Stimulated activated CD8-positive, alpha-beta memory T cell treated with anti-CD3 and anti-CD28 coated beads, Interleukin-4, amount 100 ng/mL, for 1 hour (primary cell): ENCODE measurements around the gene BMP8A.
A peak's percentile ranks its signal among the peaks of the same experiment; 100 is the strongest.
"Not testable (repeated sequence)": the region's sequence is repeated elsewhere in the genome, so short reads cannot be mapped to it uniquely, and the experiment has no call there.

ENCODE experiments used
- DNase-seq, 2 donors: peaks; one replicate each; pipeline ENCODE4 v3.0.0-alpha.2; 2020; ENCODE audit warnings: low read depth in 2 of 2, low spot score in 1 of 2

Gene BMP8A

DNA sequence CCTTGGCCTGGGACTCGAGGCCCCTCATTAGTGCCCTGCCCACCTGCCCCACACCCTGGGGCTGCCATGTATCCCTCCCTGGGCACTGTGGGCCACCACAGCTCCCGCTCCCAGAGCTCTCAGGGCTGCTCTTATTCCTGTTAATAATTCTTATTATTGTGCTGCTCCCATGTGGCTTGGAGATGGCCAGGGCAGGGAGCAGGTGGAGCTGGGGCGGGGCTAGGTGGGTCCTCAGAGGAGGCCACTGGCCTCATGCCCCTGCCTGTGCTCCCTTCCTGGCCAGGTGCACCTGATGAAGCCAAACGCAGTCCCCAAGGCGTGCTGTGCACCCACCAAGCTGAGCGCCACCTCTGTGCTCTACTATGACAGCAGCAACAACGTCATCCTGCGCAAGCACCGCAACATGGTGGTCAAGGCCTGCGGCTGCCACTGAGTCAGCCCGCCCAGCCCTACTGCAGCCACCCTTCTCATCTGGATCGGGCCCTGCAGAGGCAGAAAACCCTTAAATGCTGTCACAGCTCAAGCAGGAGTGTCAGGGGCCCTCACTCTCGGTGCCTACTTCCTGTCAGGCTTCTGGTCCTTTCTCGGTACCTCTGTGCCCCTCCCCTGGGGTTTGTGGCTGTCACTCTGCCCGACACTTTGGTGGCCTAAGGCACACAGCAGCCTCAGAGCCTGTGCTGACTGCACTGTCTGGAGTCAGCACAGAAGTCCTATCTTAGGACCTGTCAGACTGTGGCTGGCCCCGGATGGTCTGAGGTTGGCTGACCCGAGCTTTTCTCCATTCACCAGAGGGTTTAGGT lies 34.1 kb downstream of the BMP8A start:
- DNase-seq, result no peak

DNA sequence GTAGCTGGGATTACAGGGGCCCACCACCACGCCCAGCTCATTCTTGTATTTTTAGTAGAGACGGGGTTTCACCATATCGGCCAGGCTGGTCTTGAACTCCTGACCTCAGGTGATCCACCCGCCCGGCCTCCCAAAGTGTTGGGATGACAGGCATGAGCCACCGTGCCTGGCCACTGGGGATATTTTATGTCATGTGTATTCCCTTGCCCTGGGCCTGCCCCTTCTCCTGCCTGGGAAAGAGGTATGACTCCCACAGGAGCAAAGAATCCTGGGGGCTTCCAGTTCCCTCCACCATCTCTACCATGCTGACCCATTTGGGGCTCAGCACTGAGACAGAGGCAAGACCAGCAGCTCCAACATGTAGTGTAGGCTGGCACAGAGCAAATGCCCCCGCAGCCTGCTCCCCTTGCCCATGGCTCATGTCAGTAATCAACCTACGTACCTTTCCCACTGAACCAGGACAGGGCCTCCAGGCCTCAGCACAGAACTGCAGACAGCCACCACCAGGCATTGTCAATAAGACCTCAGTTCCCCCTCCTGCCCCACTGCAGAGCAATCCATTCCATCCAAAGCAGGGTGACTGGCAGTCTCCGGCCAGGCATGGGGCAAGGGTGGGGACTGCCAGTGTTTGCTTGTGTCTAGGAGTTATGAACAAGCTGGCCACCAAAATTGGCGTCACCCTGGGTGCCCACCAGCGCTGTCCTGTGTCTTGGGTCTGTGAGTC lies 35.2 kb downstream of the BMP8A start:
- DNase-seq, result no peak

GRCh38 chr1:39527190-39527579 lies 35.7 kb downstream of the BMP8A start:
- DNase-seq, result not testable (repeated sequence)

DNA sequence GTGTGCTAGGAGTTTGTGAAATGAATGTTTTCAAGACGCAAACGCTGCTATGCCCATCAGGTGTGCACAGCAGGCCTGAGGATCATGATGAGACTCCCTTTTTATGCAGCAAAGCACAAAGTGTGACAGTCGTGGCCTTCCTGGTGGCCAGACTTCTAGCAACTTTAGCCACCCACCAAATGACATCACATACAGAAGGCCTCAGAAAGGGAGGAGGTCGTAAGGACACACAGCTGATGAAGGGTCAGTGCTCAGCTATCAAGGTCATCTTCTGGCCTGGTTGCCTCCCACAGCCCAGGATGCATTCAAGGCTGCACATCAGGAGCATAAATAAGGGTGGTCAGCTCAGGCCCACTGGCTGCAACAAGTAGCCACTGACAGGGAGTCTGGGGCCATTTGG lies 36.6 kb downstream of the BMP8A start:
- DNase-seq, result no peak

- DNase-seq, result no peak
Observed at GRCh38 chr1:39529901-39530535, 38.6 kb downstream of the BMP8A start.

DNA sequence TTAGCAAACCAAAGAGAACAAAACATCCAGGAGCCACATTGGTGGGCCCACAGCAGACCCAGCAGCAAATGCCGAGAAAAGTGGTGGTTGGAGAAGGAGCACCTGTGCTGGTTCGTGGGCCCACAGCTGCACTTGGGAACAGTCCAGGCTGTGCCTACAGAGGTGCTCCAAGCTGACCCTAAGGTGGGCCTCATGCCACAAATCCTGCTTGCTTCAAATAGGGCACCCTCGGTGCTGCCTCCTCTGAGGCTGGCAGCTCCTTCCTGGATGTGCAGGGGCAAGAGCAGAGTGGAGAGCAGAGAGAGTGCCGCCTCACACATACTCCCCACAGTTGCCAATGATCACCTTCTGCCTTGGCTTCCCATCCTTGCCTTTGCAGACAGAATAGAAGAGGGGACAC lies 40.1 kb downstream of the BMP8A start:
- DNase-seq, result no peak

DNA sequence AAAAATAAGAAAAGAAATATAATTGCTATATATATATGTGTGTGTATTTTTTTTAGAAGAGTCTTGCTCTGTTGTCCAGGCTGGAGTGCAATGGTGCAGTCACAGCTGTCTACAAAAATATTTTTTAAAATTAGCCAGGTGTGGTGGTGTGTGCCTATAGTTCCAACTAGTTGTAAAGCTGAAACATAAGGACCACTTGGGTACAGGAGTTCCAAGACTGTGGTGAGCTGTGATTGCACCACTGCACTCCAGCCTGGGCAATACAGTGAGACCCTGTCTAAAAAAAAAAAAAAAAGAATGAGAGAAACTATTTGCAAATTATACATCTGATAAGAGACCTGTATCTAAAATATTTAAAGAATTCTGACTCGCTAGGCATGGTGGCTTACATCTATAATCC lies 42.0 kb downstream of the BMP8A start:
- no peak for DNase-seq

DNA sequence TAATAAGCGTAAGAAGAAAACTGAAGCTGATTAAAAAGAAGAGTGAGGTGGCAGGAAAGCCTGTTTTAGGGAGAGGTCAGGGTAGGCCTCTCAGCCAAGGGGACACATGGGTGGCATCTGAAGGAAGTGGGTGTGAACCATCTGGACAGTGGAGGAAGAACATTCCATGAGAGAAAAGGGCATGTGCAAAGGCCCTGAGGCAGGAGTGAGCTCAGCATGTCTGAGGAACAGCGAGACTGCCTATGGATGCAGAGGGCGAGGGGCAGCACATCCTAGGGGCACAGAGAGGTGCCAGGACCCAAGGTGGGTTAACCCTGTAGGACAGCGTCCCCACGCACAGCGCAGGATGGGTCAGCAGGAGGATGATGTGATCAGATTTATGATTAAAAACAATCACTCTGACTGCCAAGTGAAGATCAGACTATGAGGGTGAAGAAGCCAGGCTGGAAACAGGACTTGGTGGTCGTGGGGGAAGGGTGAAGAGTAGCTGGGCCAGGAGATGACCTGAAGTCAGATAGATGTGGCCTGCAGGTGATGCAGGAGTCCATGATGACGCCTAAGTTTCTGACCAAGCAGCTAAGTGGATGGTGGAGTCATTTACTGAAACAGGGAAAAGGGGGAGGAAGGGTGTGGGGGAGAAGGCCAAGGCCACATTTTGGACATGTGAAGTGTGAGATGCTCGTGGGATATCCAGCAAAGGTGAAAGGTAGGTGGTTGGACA lies 47.3 kb downstream of the BMP8A start:
- no peak for DNase-seq

GRCh38 chr1:39539252-39539790 lies 47.9 kb downstream of the BMP8A start:
- peak in 1 of 2 donors; percentile 14 for DNase-seq

GRCh38 chr1:39540504-39541031 lies 49.1 kb downstream of the BMP8A start:
- DNase-seq, result no peak

DNA sequence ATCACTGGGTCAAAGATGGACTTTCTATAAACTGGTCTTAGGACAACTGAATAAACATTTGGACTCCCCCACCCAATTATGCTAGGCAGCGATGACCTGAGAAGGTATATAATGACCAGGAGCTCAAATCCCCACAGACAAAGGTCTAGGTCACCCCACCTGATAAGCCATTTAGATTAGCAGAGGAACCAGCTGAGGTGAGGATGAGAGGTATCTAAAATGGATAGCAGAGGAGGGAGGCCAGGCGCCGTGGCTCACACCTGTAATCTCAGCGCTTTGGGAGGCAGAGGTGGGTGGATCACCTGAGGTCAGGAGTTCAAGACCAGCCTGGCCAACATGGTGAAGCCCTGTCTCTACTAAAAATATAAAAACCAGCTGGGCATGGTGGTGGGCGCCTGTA lies 51.5 kb downstream of the BMP8A start:
- no peak for DNase-seq

DNA sequence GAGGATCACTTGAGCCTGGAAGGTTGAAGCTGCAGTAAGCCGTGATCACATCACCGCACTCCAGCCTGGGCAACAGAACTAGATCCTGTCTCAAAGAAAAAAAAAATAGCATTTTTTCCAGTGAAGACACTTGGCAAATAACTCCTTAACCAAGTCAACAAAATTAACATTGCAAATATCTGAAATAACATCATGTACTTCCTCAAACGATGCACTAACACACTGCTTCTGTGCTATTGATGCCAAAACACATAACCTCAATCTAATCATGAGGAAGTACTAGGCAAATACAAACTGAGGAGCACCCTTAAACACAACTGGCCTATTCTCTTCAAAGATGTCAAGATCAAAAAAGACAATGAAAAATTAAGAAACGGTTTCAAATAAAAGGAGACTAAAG lies 52.9 kb downstream of the BMP8A start:
- DNase-seq, result no peak

- no peak for DNase-seq
Observed at GRCh38 chr1:39545531-39545930, 54.1 kb downstream of the BMP8A start.

- DNase-seq, result no peak
Observed at GRCh38 chr1:39554277-39554676, 62.8 kb downstream of the BMP8A start.

GRCh38 chr1:39561279-39561678 lies 69.8 kb downstream of the BMP8A start:
- DNase-seq, result no peak

DNA sequence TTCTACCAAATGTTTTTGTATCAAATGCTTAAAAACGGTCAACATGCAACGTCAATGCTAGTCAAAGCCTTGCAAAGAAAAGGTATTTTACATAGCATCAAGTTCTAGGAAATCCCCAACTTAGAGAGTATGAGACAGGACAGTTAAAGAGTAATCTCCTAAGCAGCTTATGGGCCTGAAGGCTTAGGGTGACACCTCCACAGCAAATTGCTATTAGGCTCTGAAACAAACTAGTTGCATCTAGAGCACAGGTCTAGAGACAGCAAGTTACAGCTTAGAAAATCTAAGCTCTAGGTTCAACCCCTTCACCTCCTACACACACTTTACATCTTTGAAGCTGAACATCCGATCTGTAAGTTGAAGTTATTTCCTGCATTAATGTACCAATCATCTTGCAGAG lies 71.5 kb downstream of the BMP8A start:
- DNase-seq, result no peak

GRCh38 chr1:39563669-39564068 lies 72.2 kb downstream of the BMP8A start:
- no peak for DNase-seq

- DNase-seq, result no peak
Observed at GRCh38 chr1:39564340-39564739, 72.9 kb downstream of the BMP8A start.

DNA sequence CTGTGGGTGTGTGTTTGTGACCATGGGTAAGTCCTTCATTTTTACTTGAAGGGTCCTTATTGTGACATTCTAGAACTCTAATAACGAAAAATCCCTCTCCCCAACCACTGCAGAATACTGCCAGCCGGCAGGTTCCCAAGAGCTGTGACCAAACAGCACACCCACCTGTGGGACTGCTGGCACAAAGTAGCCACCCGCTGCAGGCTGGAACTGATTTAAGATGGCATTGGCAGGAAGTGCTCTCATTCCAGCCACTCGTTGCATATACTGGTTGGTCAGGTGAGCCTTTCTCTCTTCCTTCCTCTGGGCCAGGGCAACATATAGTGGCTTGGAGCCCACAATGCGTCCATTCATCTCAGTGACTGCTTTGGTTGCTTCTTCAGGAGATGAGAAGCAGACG lies 73.5 kb downstream of the BMP8A start:
- DNase-seq, result no peak

GRCh38 chr1:39566441-39567137 lies 75.2 kb downstream of the BMP8A start:
- no peak for DNase-seq
